ENCODE measurements around the gene GPHN.

DNA sequence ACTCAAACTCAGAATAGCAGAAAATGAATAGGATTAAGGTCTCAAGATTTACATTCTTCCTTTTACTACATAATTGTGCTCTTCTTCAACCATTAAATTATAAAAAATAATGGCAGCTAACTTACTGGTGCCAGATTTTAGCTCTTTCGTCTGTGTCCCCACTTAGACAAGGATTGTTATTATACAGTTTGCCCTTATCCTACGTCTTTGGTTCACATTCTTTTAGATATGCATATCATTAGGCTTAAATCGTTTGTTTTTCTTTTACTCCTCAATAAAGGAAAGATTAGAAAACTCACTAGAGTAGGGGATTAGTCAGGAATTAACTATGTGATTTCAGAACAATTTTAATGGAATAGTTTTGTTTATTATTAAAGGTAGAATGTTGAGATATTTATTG lies 551.6 kb downstream of the GPHN start:
- TF ChIP-seq, protein P1, sequence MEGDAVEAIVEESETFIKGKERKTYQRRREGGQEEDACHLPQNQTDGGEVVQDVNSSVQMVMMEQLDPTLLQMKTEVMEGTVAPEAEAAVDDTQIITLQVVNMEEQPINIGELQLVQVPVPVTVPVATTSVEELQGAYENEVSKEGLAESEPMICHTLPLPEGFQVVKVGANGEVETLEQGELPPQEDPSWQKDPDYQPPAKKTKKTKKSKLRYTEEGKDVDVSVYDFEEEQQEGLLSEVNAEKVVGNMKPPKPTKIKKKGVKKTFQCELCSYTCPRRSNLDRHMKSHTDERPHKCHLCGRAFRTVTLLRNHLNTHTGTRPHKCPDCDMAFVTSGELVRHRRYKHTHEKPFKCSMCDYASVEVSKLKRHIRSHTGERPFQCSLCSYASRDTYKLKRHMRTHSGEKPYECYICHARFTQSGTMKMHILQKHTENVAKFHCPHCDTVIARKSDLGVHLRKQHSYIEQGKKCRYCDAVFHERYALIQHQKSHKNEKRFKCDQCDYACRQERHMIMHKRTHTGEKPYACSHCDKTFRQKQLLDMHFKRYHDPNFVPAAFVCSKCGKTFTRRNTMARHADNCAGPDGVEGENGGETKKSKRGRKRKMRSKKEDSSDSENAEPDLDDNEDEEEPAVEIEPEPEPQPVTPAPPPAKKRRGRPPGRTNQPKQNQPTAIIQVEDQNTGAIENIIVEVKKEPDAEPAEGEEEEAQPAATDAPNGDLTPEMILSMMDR (IDR thresholded peaks at IDR 0.05), result no peak
- TF ChIP-seq POLR2AphosphoS5 (IDR thresholded peaks at IDR 0.05), result no peak

All from prostate gland (tissue), 2 donors.